Choroid plexus epithelial cell (primary cell): Measurements from ENCODE around the gene PIEZO2.

ENCODE experiments used
- DNase-seq: peaks from one replicate; pipeline ENCODE4 v3.0.0-alpha.2; 2010; ENCODE audit warnings: low read depth
- H3K4me3 ChIP-seq: 2 replicates; pipeline ENCODE4 v1.5.1; 2011; ENCODE audit warnings: low read depth, mild to moderate bottlenecking, control low read depth, low read length, moderate library complexity
- TF ChIP-seq, protein P1 (sequence below): conservative IDR thresholded peaks from 2 replicates; pipeline ENCODE4 v1.5.1; 2011; ENCODE audit warnings: low read depth, mild to moderate bottlenecking, control low read depth, inconsistent platforms, low read length, moderate library complexity

PIEZO2 gene

GRCh38 chr18:11008505-11008904 lies 140.9 kb downstream of the PIEZO2 start:
- no peak for DNase-seq
- H3K4me3 ChIP-seq: no peak overlapping the region
- TF ChIP-seq, protein P1, sequence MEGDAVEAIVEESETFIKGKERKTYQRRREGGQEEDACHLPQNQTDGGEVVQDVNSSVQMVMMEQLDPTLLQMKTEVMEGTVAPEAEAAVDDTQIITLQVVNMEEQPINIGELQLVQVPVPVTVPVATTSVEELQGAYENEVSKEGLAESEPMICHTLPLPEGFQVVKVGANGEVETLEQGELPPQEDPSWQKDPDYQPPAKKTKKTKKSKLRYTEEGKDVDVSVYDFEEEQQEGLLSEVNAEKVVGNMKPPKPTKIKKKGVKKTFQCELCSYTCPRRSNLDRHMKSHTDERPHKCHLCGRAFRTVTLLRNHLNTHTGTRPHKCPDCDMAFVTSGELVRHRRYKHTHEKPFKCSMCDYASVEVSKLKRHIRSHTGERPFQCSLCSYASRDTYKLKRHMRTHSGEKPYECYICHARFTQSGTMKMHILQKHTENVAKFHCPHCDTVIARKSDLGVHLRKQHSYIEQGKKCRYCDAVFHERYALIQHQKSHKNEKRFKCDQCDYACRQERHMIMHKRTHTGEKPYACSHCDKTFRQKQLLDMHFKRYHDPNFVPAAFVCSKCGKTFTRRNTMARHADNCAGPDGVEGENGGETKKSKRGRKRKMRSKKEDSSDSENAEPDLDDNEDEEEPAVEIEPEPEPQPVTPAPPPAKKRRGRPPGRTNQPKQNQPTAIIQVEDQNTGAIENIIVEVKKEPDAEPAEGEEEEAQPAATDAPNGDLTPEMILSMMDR: no peak

DNA sequence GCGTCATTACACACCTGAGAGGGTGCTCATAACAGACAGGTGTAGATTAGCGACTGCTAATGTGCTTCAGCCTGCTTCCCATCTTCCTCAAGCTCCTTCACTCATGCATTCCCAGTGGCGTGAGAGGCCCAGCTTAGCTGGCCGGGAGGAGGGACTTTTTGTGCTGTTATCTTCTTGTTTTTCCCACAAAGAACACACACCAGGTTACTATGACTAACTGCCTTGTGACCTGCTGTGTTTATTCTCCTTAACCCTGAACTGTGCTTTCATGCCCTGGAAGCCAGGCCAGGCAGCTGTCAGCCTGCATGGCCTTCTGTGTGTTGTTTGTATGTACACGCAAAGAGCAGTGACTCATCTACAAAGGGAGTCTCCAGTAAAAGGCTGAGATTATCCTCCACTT lies 143.8 kb downstream of the PIEZO2 start:
- TF ChIP-seq, protein P1: no peak
- DNase-seq: peak; percentile 98
- H3K4me3 ChIP-seq: no peak overlapping the region

DNA sequence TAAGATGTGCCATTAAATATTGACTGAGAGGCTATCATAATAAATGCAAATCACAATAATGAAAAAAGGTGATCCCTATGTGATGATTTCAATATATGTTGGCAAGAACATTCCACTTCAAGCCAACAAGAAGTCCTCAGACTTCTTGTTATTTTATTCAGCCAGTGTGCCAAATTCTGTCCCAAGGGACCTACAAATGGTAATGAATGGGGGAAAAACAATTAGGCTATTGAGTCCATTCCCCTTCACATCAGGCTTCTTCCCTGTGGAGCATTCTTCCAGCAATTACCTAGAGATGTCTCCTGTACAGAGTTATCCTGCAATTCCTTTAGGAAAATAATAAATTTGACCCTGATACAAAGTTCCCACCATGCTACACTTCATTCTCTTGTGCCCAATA lies 144.4 kb downstream of the PIEZO2 start:
- peak; percentile 37 for DNase-seq
- no peak overlapping the region for H3K4me3 ChIP-seq
- TF ChIP-seq, protein P1: no peak

- H3K4me3 ChIP-seq: no peak overlapping the region
- TF ChIP-seq, protein P1: no peak
- DNase-seq: peak; percentile 55
Measured at GRCh38 chr18:11004294-11004693, 145.1 kb downstream of the PIEZO2 start.

- TF ChIP-seq, protein P1: no peak
- no peak for DNase-seq
- no peak overlapping the region for H3K4me3 ChIP-seq
Measured at GRCh38 chr18:11002796-11003195, 146.6 kb downstream of the PIEZO2 start.

DNA sequence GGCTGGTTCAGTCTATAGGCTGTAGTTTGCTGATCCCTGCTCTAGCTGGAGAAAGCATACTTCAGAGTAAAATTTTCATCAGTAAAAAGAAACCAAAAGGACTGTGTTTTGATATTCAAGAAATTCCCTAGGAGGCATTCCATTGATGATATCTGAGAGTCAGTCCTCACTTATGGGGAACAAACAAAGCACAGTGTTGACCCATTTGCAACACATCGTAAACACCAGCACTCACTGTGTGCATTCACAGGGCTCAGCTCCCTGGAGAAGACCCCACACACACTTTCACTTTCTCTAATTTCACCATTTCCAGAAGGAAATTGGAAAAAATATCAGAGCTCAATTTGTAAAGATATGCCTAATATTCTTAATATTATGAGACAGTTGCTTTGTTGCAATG lies 147.1 kb downstream of the PIEZO2 start:
- peak; percentile 13 for DNase-seq
- H3K4me3 ChIP-seq: no peak overlapping the region
- TF ChIP-seq, protein P1: no peak

- H3K4me3 ChIP-seq: no peak overlapping the region
- no peak for DNase-seq
- TF ChIP-seq, protein P1: no peak
Measured at GRCh38 chr18:11000071-11000470, 149.3 kb downstream of the PIEZO2 start.
